Measurements from ENCODE around the gene PSMD12. TPM values are rescaled to one million over a fixed set of nuclear protein-coding genes. Genes with fewer than 3 reads are reported as not detected.

The PSMD12 gene
- total and polyA plus RNA-seq, 9 of the 15 experiments (the other 6 are each of a cell fraction or from before 2014, with no cell fraction given): 36.6 to 150 (median 65.5) TPM

DNA sequence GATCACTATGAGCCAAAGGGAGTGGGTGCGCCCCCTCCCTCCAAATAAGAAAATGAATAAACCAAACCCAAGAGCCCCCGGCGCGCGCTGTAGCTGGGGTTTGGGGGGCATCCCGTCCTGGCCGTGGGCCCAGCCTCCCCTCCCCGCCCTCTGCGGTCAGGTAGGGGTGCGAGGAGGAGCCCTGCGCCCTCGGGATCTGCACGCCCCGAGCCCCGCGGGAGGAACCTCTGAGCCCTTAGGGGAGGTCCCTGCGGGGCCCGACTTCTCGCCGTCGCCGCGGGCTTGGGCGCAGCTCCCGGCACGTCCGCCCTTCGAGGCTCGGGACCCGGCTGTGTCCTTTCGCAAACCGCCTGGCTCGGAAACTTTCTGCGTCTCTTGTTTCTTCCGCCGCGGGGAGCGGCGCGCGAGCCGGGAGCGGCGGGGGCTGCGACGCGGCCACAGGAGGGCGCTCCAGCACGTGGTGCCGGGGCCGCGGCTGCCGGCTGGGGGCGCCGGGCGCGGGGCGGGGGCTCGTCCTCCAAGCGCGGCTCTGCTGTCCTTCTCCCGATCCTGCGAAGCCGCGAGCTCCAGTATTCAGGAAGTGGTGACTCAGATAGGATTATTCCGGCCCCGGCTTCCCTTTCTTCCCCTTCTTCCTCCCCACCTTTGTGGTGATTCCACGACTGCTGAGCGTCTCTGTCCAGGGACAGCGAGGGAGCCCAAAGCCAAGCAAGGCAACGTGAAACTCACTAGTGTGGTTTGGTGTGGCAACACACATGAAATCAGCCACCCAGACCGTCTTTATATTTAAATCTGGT lies 12.3 kb upstream of the PSMD12 start (continued):
- TF ChIP-seq, protein P1, sequence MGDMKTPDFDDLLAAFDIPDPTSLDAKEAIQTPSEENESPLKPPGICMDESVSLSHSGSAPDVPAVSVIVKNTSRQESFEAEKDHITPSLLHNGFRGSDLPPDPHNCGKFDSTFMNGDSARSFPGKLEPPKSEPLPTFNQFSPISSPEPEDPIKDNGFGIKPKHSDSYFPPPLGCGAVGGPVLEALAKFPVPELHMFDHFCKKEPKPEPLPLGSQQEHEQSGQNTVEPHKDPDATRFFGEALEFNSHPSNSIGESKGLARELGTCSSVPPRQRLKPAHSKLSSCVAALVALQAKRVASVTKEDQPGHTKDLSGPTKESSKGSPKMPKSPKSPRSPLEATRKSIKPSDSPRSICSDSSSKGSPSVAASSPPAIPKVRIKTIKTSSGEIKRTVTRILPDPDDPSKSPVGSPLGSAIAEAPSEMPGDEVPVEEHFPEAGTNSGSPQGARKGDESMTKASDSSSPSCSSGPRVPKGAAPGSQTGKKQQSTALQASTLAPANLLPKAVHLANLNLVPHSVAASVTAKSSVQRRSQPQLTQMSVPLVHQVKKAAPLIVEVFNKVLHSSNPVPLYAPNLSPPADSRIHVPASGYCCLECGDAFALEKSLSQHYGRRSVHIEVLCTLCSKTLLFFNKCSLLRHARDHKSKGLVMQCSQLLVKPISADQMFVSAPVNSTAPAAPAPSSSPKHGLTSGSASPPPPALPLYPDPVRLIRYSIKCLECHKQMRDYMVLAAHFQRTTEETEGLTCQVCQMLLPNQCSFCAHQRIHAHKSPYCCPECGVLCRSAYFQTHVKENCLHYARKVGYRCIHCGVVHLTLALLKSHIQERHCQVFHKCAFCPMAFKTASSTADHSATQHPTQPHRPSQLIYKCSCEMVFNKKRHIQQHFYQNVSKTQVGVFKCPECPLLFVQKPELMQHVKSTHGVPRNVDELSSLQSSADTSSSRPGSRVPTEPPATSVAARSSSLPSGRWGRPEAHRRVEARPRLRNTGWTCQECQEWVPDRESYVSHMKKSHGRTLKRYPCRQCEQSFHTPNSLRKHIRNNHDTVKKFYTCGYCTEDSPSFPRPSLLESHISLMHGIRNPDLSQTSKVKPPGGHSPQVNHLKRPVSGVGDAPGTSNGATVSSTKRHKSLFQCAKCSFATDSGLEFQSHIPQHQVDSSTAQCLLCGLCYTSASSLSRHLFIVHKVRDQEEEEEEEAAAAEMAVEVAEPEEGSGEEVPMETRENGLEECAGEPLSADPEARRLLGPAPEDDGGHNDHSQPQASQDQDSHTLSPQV (IDR thresholded peaks at IDR 0.05): peak; percentile 29; the same call in 1 of the 2 replicates
- TF ChIP-seq, protein P2, sequence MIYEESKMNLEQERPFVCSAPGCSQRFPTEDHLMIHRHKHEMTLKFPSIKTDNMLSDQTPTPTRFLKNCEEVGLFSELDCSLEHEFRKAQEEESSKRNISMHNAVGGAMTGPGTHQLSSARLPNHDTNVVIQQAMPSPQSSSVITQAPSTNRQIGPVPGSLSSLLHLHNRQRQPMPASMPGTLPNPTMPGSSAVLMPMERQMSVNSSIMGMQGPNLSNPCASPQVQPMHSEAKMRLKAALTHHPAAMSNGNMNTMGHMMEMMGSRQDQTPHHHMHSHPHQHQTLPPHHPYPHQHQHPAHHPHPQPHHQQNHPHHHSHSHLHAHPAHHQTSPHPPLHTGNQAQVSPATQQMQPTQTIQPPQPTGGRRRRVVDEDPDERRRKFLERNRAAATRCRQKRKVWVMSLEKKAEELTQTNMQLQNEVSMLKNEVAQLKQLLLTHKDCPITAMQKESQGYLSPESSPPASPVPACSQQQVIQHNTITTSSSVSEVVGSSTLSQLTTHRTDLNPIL (CRISPR knock-in tag; IDR thresholded peaks at IDR 0.05): no peak
- TF ChIP-seq PHF8 (IDR thresholded peaks at IDR 0.05; ENCODE audit: borderline replicate concordance, low read length): 0 out of 2 replicates have a peak, but pooled peaks have one; percentile 3
- TF ChIP-seq CBX1 (IDR thresholded peaks at IDR 0.05; ENCODE audit: low read depth): no peak; the same call in 1 of the 2 replicates
- no peak for TF ChIP-seq ZNF561 (CRISPR knock-in tag; conservative IDR thresholded peaks at IDR 0.05)
- TF ChIP-seq, protein P3, sequence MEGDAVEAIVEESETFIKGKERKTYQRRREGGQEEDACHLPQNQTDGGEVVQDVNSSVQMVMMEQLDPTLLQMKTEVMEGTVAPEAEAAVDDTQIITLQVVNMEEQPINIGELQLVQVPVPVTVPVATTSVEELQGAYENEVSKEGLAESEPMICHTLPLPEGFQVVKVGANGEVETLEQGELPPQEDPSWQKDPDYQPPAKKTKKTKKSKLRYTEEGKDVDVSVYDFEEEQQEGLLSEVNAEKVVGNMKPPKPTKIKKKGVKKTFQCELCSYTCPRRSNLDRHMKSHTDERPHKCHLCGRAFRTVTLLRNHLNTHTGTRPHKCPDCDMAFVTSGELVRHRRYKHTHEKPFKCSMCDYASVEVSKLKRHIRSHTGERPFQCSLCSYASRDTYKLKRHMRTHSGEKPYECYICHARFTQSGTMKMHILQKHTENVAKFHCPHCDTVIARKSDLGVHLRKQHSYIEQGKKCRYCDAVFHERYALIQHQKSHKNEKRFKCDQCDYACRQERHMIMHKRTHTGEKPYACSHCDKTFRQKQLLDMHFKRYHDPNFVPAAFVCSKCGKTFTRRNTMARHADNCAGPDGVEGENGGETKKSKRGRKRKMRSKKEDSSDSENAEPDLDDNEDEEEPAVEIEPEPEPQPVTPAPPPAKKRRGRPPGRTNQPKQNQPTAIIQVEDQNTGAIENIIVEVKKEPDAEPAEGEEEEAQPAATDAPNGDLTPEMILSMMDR (IDR thresholded peaks at IDR 0.05 in 2 of 3, conservative IDR thresholded peaks at IDR 0.05 in 1 of 3; ENCODE audit: insufficient read depth in 2 of 3, low read depth in 1 of 3, low read length in 3 of 3): peak; percentile 55 to 98 (median 83)
- TF ChIP-seq SLC30A9 (CRISPR knock-in tag; IDR thresholded peaks at IDR 0.05): no peak
- peak; percentile 11; the same call in 1 of the 2 replicates for TF ChIP-seq NR2C2 (CRISPR knock-in tag; IDR thresholded peaks at IDR 0.05)
- TF ChIP-seq NR2C2 (tag; IDR thresholded peaks at IDR 0.05): no peak
- peak; percentile 51; the same call in 1 of the 2 replicates for TF ChIP-seq RNF2 (IDR thresholded peaks at IDR 0.05)
- no peak for TF ChIP-seq SRSF7 (optimal IDR thresholded peaks at IDR 0.05; ENCODE audit: low read depth, low read length)
- TF ChIP-seq, protein P4, sequence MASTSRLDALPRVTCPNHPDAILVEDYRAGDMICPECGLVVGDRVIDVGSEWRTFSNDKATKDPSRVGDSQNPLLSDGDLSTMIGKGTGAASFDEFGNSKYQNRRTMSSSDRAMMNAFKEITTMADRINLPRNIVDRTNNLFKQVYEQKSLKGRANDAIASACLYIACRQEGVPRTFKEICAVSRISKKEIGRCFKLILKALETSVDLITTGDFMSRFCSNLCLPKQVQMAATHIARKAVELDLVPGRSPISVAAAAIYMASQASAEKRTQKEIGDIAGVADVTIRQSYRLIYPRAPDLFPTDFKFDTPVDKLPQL (IDR thresholded peaks at IDR 0.05; ENCODE audit: extremely low read depth, insufficient read length): no peak
- no peak for TF ChIP-seq CC2D1A (IDR thresholded peaks at IDR 0.05)
- TF ChIP-seq, protein P5, sequence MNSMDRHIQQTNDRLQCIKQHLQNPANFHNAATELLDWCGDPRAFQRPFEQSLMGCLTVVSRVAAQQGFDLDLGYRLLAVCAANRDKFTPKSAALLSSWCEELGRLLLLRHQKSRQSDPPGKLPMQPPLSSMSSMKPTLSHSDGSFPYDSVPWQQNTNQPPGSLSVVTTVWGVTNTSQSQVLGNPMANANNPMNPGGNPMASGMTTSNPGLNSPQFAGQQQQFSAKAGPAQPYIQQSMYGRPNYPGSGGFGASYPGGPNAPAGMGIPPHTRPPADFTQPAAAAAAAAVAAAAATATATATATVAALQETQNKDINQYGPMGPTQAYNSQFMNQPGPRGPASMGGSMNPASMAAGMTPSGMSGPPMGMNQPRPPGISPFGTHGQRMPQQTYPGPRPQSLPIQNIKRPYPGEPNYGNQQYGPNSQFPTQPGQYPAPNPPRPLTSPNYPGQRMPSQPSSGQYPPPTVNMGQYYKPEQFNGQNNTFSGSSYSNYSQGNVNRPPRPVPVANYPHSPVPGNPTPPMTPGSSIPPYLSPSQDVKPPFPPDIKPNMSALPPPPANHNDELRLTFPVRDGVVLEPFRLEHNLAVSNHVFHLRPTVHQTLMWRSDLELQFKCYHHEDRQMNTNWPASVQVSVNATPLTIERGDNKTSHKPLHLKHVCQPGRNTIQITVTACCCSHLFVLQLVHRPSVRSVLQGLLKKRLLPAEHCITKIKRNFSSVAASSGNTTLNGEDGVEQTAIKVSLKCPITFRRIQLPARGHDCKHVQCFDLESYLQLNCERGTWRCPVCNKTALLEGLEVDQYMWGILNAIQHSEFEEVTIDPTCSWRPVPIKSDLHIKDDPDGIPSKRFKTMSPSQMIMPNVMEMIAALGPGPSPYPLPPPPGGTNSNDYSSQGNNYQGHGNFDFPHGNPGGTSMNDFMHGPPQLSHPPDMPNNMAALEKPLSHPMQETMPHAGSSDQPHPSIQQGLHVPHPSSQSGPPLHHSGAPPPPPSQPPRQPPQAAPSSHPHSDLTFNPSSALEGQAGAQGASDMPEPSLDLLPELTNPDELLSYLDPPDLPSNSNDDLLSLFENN (IDR thresholded peaks at IDR 0.05; ENCODE audit: low read depth in 2 of 2, low read length in 2 of 2): 0 out of 4 replicates have a peak, but pooled peaks of 1 of the 2 experiments have one; percentile 13

Measured in K562 (cell line).